HEK293T (cell line): ENCODE data around the gene CD300C.

Source experiments
- CTCF ChIA-PET: fragments of 350-600 bp; formaldehyde crosslinking; extraction: SDS; loops from one replicate; lab custom pipeline; 2021; ENCODE audit warnings: antibody characterized with exemption, inconsistent platforms; lab: Yijun Ruan, JAX
- POLR2A ChIA-PET: fragments of 350-600 bp; formaldehyde crosslinking; extraction: SDS; loops from one replicate; lab custom pipeline; 2020; ENCODE audit warnings: antibody characterized with exemption, inconsistent platforms; lab: Yijun Ruan, JAX
- DNase-seq: peaks from one replicate; pipeline ENCODE4 v3.0.0; 2012; ENCODE audit warnings: mixed read lengths; ENCODE audit errors: extremely low spot score
- ARNT ChIP-seq: fragments of 450-650 bp; IDR thresholded peaks from 2 replicates; pipeline ENCODE4 v1.6.1; 2017; ENCODE audit warnings: mild to moderate bottlenecking
- BHLHE40 ChIP-seq: fragments of 450-650 bp; IDR thresholded peaks from 2 replicates; pipeline ENCODE4 v1.6.1; 2016; ENCODE audit warnings: mild to moderate bottlenecking, moderate library complexity, borderline replicate concordance
- CTBP1 ChIP-seq: fragments of 450-650 bp; IDR thresholded peaks from 2 replicates; pipeline ENCODE4 v1.6.1; 2016; ENCODE audit warnings: borderline replicate concordance
- ELF4 ChIP-seq: fragments of 450-650 bp; IDR thresholded peaks from 2 replicates; pipeline ENCODE4 v1.6.1; 2017; ENCODE audit warnings: antibody characterized with exemption
- FOXA1 ChIP-seq: fragments of 450-650 bp; IDR thresholded peaks from 2 replicates; pipeline ENCODE4 v1.6.1; 2016; ENCODE audit warnings: mild to moderate bottlenecking
- FOXK2 ChIP-seq: fragments of 450-650 bp; IDR thresholded peaks from 2 replicates; pipeline ENCODE4 v1.6.1; 2016; ENCODE audit warnings: mild to moderate bottlenecking
- FOXM1 ChIP-seq: fragments of 450-650 bp; IDR thresholded peaks from 2 replicates; pipeline ENCODE4 v1.6.1; 2017; ENCODE audit warnings: mild to moderate bottlenecking, borderline replicate concordance
- HDGF ChIP-seq: fragments of 450-650 bp; IDR thresholded peaks from 2 replicates; pipeline ENCODE4 v1.6.1; 2017; ENCODE audit warnings: antibody characterized with exemption, borderline replicate concordance
- L3MBTL2 ChIP-seq: fragments of 450-650 bp; conservative IDR thresholded peaks from 2 replicates; pipeline ENCODE4 v1.6.1; 2016; ENCODE audit warnings: mild to moderate bottlenecking
- LEF1 ChIP-seq: fragments of 450-650 bp; IDR thresholded peaks from 2 replicates; pipeline ENCODE4 v1.6.1; 2017; ENCODE audit warnings: mild to moderate bottlenecking, borderline replicate concordance
- NFRKB ChIP-seq: fragments of 450-650 bp; IDR thresholded peaks from 2 replicates; pipeline ENCODE4 v1.6.1; 2016; ENCODE audit warnings: mild to moderate bottlenecking, moderate library complexity
- SP1 ChIP-seq: fragments of 450-650 bp; IDR thresholded peaks from 2 replicates; pipeline ENCODE4 v1.6.1; 2017
- SUZ12 ChIP-seq: fragments of 450-650 bp; IDR thresholded peaks from 2 replicates; pipeline ENCODE4 v1.6.1; 2016; ENCODE audit warnings: mild to moderate bottlenecking
- TARDBP ChIP-seq: fragments of 450-650 bp; IDR thresholded peaks from 2 replicates; pipeline ENCODE4 v1.6.1; 2016
- ZNF384 ChIP-seq: fragments of 450-650 bp; IDR thresholded peaks from 2 replicates; pipeline ENCODE4 v1.6.1; 2016
- TF ChIP-seq, protein P1 (sequence below): fragments of 450-650 bp; IDR thresholded peaks from 2 replicates; pipeline ENCODE4 v1.6.1; 2016

The CD300C gene

DNA sequence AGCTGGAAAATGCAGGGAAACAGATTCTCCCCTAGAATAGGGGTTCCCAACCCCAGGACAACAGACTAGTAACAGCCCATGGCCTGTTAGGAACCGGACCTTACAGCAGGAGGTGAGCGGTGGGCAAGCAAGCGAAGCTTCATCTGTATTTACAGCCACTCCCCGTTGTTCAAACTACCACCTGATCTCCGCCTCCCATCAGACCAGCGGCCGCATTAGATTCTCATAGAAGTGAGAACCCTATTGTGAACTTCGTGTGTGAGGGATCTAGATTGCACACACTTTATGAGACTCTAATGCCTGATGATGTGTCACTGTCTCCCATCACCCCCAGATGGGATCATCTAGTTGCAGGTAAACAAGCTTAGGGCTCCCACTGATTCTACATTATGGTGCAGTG is 18.2 kb downstream of the CD300C start:
- ChIA-PET POLR2A (interaction anchor here (0.7 kb wide), 1 partner anchor 9 kb away, joined by 3 read pairs; no protein-coding TSS in a partner anchor), CTCF (interaction anchor here (0.9 kb wide), 1 partner anchor 160 kb away, joined by 5 read pairs; no protein-coding TSS in a partner anchor)
- no peak for DNase-seq
- TF ChIP-seq FOXA1 (no peak), BHLHE40 (no peak), L3MBTL2 (no peak), HDGF (no peak), ELF4 (no peak), CTBP1 (no peak), NFRKB (no peak), LEF1 (no peak), TARDBP (no peak), ARNT (no peak), SUZ12 (no peak), FOXK2 (no peak), SP1 (no peak), ZNF384 (no peak), FOXM1 (no peak)
- TF ChIP-seq, protein P1, sequence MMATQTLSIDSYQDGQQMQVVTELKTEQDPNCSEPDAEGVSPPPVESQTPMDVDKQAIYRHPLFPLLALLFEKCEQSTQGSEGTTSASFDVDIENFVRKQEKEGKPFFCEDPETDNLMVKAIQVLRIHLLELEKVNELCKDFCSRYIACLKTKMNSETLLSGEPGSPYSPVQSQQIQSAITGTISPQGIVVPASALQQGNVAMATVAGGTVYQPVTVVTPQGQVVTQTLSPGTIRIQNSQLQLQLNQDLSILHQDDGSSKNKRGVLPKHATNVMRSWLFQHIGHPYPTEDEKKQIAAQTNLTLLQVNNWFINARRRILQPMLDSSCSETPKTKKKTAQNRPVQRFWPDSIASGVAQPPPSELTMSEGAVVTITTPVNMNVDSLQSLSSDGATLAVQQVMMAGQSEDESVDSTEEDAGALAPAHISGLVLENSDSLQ = no peak

DNA sequence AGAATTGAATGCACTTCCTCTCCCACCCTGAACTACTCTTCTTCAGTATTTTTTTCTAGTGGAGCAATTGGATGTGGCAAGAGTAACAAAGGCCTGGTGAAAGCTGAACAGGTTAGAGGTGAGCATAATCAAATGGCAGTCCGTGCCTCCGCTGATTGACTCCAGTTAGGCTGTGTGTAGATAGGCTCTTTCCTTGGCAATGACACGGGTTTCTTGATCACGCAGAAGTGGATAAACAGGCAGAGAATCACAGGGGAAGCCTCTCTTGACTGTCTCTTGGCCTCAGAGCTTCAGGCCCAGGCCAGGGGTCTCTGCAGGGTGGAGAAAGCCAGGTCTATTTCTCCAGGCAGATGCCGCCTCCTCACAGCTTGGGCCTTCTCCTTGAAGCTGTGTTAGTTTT is 18.8 kb downstream of the CD300C start:
- ChIA-PET CTCF (no interaction called here), POLR2A (interaction anchor here (0.7 kb wide), 1 partner anchor 10 kb away, joined by 3 read pairs; no protein-coding TSS in a partner anchor)
- DNase-seq = no peak
- no peak for TF ChIP-seq NFRKB
- TF ChIP-seq FOXA1 = no peak
- TF ChIP-seq SUZ12 = no peak
- no peak for TF ChIP-seq ELF4
- no peak for TF ChIP-seq ZNF384
- TF ChIP-seq HDGF = no peak
- no peak for TF ChIP-seq LEF1
- no peak for TF ChIP-seq FOXK2

DNA sequence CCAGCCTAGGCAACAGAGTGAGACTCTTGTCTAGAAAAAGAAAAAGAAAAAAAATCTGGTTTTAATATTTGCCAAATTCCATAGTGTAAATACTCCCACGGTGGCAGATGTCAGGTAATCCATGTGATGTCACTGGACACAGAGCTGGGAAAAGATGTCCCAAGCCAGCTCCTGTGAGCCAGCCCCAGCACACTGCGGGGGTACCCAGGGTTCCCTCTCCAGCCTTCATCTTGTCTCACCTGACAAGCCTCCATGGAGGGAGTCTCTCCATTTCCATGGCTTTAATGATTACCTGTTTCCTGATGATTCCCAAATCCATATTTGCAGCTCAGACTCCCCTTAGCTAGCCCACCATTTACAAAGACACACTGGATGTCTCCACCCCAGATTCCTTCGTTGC is 19.2 kb downstream of the CD300C start:
- no peak for TF ChIP-seq BHLHE40
- no peak for TF ChIP-seq SUZ12
- TF ChIP-seq, protein P1 = no peak
- no peak for TF ChIP-seq NFRKB
- no peak for TF ChIP-seq ELF4
- no peak for TF ChIP-seq FOXA1
- no peak for TF ChIP-seq ARNT
- no peak for TF ChIP-seq CTBP1
- TF ChIP-seq LEF1 = no peak
- CTCF ChIA-PET = no interaction called here
- no peak for DNase-seq
- POLR2A ChIA-PET = no interaction called here

DNA sequence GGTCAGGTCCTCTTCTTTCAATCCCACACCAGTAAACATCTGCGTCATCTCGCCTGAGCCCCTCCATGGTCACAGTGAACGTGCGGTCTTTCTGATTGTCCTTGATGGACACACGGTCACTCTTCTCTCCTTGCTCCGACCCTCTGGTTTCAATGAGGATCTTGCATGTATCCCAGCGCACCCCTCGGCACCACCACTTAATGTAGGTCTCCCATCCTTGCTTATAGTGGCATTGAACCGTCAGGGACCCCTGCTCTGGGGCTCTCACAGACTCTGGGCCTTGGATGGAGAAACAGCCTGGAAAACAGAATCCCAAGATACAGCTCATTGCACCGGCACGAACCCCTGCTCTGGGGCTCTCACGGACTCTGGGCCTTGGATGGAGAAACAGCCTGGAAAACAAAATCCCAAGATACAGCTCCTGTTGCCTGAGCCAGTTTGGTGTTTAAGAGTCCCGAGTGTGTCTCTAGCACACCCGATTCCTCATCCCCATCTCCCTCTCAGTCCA is 20.1 kb downstream of the CD300C start:
- DNase-seq = peak; percentile 5
- TF ChIP-seq ELF4 = no peak
- TF ChIP-seq, protein P1 = no peak
- no peak for TF ChIP-seq CTBP1
- no peak for TF ChIP-seq FOXK2
- TF ChIP-seq NFRKB = no peak
- TF ChIP-seq SP1 = no peak
- TF ChIP-seq FOXM1 = no peak
- no peak for TF ChIP-seq SUZ12
- TF ChIP-seq HDGF = no peak
- no peak for TF ChIP-seq ARNT
- TF ChIP-seq LEF1 = no peak
- no peak for TF ChIP-seq L3MBTL2
- no peak for TF ChIP-seq FOXA1
- no peak for TF ChIP-seq ZNF384
- TF ChIP-seq BHLHE40 = no peak
- no peak for TF ChIP-seq TARDBP
- ChIA-PET CTCF (no interaction called here), POLR2A (no interaction called here)

DNA sequence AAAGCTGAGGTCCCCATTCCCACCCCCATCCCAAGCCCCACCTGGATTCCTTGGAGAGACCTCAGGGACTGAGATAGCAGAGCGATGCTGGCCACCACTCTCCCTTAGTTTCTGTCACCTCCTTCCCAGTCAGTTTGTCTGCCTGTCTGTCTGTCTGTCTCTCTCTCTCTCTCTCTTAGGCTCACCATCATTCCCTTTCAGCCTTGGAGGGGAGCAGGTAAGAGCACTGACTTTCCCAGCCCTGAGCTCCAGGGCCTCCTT is 20.5 kb downstream of the CD300C start:
- no peak for TF ChIP-seq NFRKB
- TF ChIP-seq FOXM1 = no peak
- no peak for TF ChIP-seq BHLHE40
- TF ChIP-seq LEF1 = no peak
- TF ChIP-seq L3MBTL2 = no peak
- no peak for TF ChIP-seq SUZ12
- no peak for TF ChIP-seq ELF4
- TF ChIP-seq, protein P1 = no peak
- TF ChIP-seq CTBP1 = no peak
- no peak for TF ChIP-seq TARDBP
- no peak for TF ChIP-seq FOXA1
- TF ChIP-seq ZNF384 = no peak
- no peak for TF ChIP-seq ARNT
- TF ChIP-seq SP1 = no peak
- TF ChIP-seq HDGF = no peak
- TF ChIP-seq FOXK2 = no peak
- DNase-seq = no peak
- ChIA-PET CTCF (no interaction called here), POLR2A (no interaction called here)
